ENCODE data around the gene NPRL2.

DNA sequence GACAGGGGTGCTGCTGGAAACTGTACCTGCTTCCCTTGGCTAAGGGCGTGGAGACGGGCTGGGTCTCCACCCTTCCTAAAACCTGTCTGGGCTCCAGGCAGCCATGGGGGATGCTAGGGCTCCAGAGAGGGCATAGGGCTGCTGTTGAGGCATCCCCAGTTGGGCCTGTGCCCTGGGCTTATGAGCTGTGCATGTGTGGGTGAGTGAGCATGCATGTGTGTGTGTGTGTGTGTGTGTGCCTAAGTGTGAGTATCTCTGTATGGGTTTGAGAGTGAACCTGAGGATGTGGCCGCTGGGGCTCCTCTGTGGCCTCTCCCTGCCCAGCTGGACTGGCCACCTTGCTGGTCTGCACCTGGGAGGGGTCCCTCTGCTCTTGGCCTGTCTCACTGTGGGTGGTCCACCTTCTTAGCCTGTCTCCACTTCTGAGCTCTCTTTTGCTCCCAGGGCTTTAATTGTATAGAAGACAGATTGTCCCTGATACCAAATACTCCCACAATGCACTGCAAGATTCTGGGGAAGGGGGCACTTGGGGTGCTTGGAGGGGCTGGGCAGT lies 20.6 kb upstream of the NPRL2 start:
- TF ChIP-seq, protein P1, sequence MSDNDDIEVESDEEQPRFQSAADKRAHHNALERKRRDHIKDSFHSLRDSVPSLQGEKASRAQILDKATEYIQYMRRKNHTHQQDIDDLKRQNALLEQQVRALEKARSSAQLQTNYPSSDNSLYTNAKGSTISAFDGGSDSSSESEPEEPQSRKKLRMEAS (IDR thresholded peaks at IDR 0.05) = no peak
- TF ChIP-seq EZH2 (IDR thresholded peaks at IDR 0.05) (no peak), SP1 (IDR thresholded peaks at IDR 0.05; ENCODE audit: low read depth) (no peak), CEBPB (IDR thresholded peaks at IDR 0.05; ENCODE audit: low read depth) (no peak)
- TF ChIP-seq, protein P2, sequence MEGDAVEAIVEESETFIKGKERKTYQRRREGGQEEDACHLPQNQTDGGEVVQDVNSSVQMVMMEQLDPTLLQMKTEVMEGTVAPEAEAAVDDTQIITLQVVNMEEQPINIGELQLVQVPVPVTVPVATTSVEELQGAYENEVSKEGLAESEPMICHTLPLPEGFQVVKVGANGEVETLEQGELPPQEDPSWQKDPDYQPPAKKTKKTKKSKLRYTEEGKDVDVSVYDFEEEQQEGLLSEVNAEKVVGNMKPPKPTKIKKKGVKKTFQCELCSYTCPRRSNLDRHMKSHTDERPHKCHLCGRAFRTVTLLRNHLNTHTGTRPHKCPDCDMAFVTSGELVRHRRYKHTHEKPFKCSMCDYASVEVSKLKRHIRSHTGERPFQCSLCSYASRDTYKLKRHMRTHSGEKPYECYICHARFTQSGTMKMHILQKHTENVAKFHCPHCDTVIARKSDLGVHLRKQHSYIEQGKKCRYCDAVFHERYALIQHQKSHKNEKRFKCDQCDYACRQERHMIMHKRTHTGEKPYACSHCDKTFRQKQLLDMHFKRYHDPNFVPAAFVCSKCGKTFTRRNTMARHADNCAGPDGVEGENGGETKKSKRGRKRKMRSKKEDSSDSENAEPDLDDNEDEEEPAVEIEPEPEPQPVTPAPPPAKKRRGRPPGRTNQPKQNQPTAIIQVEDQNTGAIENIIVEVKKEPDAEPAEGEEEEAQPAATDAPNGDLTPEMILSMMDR (IDR thresholded peaks at IDR 0.05 in 2 of 3, conservative IDR thresholded peaks at IDR 0.05 in 1 of 3; ENCODE audit: borderline replicate concordance in 1 of 3, insufficient read depth in 1 of 3, low read depth in 2 of 3, low read length in 2 of 3) = no peak
